HCT116 (cell line): Measurements from ENCODE around the gene RALGAPA1. TPM values are rescaled to one million over a fixed set of nuclear protein-coding genes. Genes with fewer than 3 reads are reported as not detected.

ENCODE experiments used
- ATAC-seq: fragments of 200-7000 bp; cut with Tn5 transposase; 2 replicates; pipeline ENCODE4 v1.9.1; 2020; ENCODE audit warnings: mild to moderate bottlenecking, moderate library complexity
- BruUV-seq: library from RNA; stranded (reverse); fragments of 400-500 nt; replicated peaks from 2 replicates; lab custom pipeline; 2021; lab: Mats Ljungman, UMichigan
- CTCF ChIA-PET: fragments of 300-600 bp; sonication (Branson Sonifier 250); formaldehyde crosslinking; loops from one replicate; lab custom pipeline; 2021; ENCODE audit warnings: antibody characterized with exemption; lab: Charles Lee
- POLR2A ChIA-PET: fragments of 300-600, 350-600 bp; sonication (Branson Sonifier 250); formaldehyde crosslinking; loops from one replicate; lab custom pipeline; 2021; ENCODE audit warnings: antibody characterized with exemption; lab: Charles Lee
- RAD21 ChIA-PET, 2 experiments: fragments of 300-600 bp; sonication (Branson Sonifier 250); formaldehyde crosslinking; loops; one replicate each; lab custom pipeline; 2023; ENCODE audit warnings: low total read pairs in 2 of 2; ENCODE audit not compliant: uncharacterized antibody in 2 of 2, unreplicated experiment in 2 of 2, low non-redundant PET in 1 of 2; lab: Charles Lee
- DNase-seq: peaks from one replicate; pipeline ENCODE4 v3.0.0-alpha.2; 2010; ENCODE audit warnings: low read depth, low spot score
- H2AFZ ChIP-seq: fragments of 200-600 bp; shearing (Covaris generic), sonication (generic); 2 replicates; pipeline ENCODE4 v1.6.1; 2017; ENCODE audit warnings: low read depth, mixed run types, mixed read lengths, antibody characterized with exemption, low read length; ENCODE audit not compliant: poor library complexity, severe bottlenecking
- H3K27ac ChIP-seq: 2 replicates; pipeline ENCODE4 v1.5.1; 2012; ENCODE audit warnings: low read depth, low read length
- H3K27me3 ChIP-seq: fragments of 200-600 bp; sonication (generic); 2 replicates; pipeline ENCODE4 v1.6.1; 2016; ENCODE audit warnings: mixed run types, low read length, mixed read lengths; ENCODE audit not compliant: insufficient read depth
- H3K36me3 ChIP-seq, 2 experiments: fragments of 200-500 bp in 1 of 2; fragments of 200-600 bp in 1 of 2; sonication (Bioruptor generic) in 1 of 2; sonication (generic) in 1 of 2; 2 replicates each; pipeline versions ENCODE4 v1.5.1 to v1.6.1; 2014 to 2016; ENCODE audit warnings: low read length in 2 of 2, inconsistent platforms in 1 of 2, mixed read lengths in 1 of 2, mixed run types in 1 of 2; ENCODE audit not compliant: insufficient read depth in 2 of 2, control insufficient read depth in 1 of 2
- H3K4me1 ChIP-seq, 2 experiments: fragments of 200-600 bp in 1 of 2; sonication (generic) in 1 of 2; 2 replicates each; pipeline versions ENCODE4 v1.5.1 to v1.6.1; 2012 to 2017; ENCODE audit warnings: low read length in 2 of 2, inconsistent platforms in 1 of 2, mild to moderate bottlenecking in 1 of 2, mixed read lengths in 1 of 2, mixed run types in 1 of 2, moderate library complexity in 1 of 2; ENCODE audit not compliant: insufficient read depth in 2 of 2, control insufficient read depth in 1 of 2
- H3K4me2 ChIP-seq: fragments of 200-600 bp; sonication (generic); 2 replicates; pipeline ENCODE4 v1.6.1; 2017; ENCODE audit warnings: mixed run types, low read length, mixed read lengths
- H3K4me3 ChIP-seq, 2 experiments: fragments of 200-600 bp in 1 of 2; sonication (generic) in 1 of 2; replicated peaks in 1 of 2; 2 replicates each; pipeline ENCODE4 v1.5.1; 2011 to 2016; ENCODE audit warnings: low read length in 2 of 2, control low read depth in 1 of 2, low read depth in 1 of 2, mild to moderate bottlenecking in 1 of 2, mixed read lengths in 1 of 2, mixed run types in 1 of 2
- H3K79me2 ChIP-seq: fragments of 200-600 bp; sonication (generic); 2 replicates; pipeline ENCODE4 v1.6.1; 2017; ENCODE audit warnings: mild to moderate bottlenecking, mixed run types, low read length, moderate library complexity, mixed read lengths; ENCODE audit not compliant: insufficient read depth
- H3K9ac ChIP-seq: fragments of 200-600 bp; sonication (generic); 2 replicates; pipeline ENCODE4 v1.6.1; 2016; ENCODE audit warnings: low read length, mixed read lengths
- H3K9me2 ChIP-seq: fragments of 200-600 bp; sonication (generic), shearing (Covaris generic); 2 replicates; pipeline ENCODE4 v1.6.1; 2017; ENCODE audit warnings: mixed run types, mild to moderate bottlenecking, moderate library complexity; ENCODE audit not compliant: insufficient read depth
- H3K9me3 ChIP-seq, 2 experiments: fragments of 200-500 bp in 1 of 2; fragments of 200-600 bp in 1 of 2; sonication (Bioruptor generic) in 1 of 2; sonication (generic) in 1 of 2; 2 replicates each; pipeline ENCODE4 v1.6.1; 2014 to 2017; ENCODE audit warnings: low read length in 2 of 2, mixed read lengths in 2 of 2, inconsistent platforms in 1 of 2, low read depth in 1 of 2, mild to moderate bottlenecking in 1 of 2, mixed run types in 1 of 2, moderate library complexity in 1 of 2; ENCODE audit not compliant: control insufficient read depth in 1 of 2, insufficient read depth in 1 of 2
- H4K20me1 ChIP-seq: fragments of 200-600 bp; sonication (generic), shearing (Covaris generic); 2 replicates; pipeline ENCODE4 v1.6.1; 2017; ENCODE audit warnings: mixed run types, mild to moderate bottlenecking, moderate library complexity; ENCODE audit not compliant: insufficient read depth
- CBX3 ChIP-seq: IDR thresholded peaks from 2 replicates; pipeline ENCODE4 v1.6.1; 2012; ENCODE audit warnings: low read depth
- CEBPB ChIP-seq: IDR thresholded peaks from 2 replicates; pipeline ENCODE4 v1.6.1; 2012; ENCODE audit warnings: low read depth
- ELF1 ChIP-seq: IDR thresholded peaks from 2 replicates; pipeline ENCODE4 v1.6.1; 2012; ENCODE audit warnings: low read depth, borderline replicate concordance
- EZH2 ChIP-seq: fragments of 200-600 bp; sonication (generic); IDR thresholded peaks from 2 replicates; pipeline ENCODE4 v1.6.1; 2017; ENCODE audit warnings: antibody characterized with exemption, mixed run types
- FOSL1 ChIP-seq: IDR thresholded peaks from 2 replicates; pipeline ENCODE4 v1.6.1; 2012; ENCODE audit warnings: low read depth
- JUND ChIP-seq: IDR thresholded peaks from 2 replicates; pipeline ENCODE4 v1.6.1; 2012
- POLR2A ChIP-seq: IDR thresholded peaks from 2 replicates; pipeline ENCODE4 v1.7.0; 2011; ENCODE audit warnings: borderline replicate concordance; ENCODE audit not compliant: insufficient read depth, insufficient read length; ENCODE audit errors: extremely low read depth
- POLR2AphosphoS5 ChIP-seq: IDR thresholded peaks from 2 replicates; pipeline ENCODE4 v1.6.1; 2011; ENCODE audit warnings: mild to moderate bottlenecking, low read depth, low read length, moderate library complexity
- RAD21 ChIP-seq: IDR thresholded peaks from 2 replicates; pipeline ENCODE4 v1.6.1; 2012; ENCODE audit warnings: low read depth, mild to moderate bottlenecking
- SIN3A ChIP-seq: IDR thresholded peaks from 2 replicates; pipeline ENCODE4 v1.6.1; 2012; ENCODE audit warnings: low read depth
- SP1 ChIP-seq: IDR thresholded peaks from 2 replicates; pipeline ENCODE4 v1.6.1; 2012; ENCODE audit warnings: low read depth
- SRF ChIP-seq: IDR thresholded peaks from 2 replicates; pipeline ENCODE4 v1.6.1; 2012; ENCODE audit warnings: low read depth
- TCF7L2 ChIP-seq: IDR thresholded peaks from 2 replicates; pipeline ENCODE4 v1.7.0; 2011; ENCODE audit warnings: borderline replicate concordance, inconsistent platforms; ENCODE audit not compliant: insufficient read depth, insufficient read length; ENCODE audit errors: extremely low read depth
- YY1 ChIP-seq: IDR thresholded peaks from 2 replicates; pipeline ENCODE4 v1.6.1; 2011; ENCODE audit warnings: low read length, low read depth, moderate library complexity, mild to moderate bottlenecking; ENCODE audit not compliant: insufficient replicate concordance; ENCODE audit errors: extremely low read depth
- ZFX ChIP-seq: fragments of 450-650 bp; IDR thresholded peaks from 2 replicates; pipeline ENCODE4 v1.6.1; 2017
- intact Hi-C: fragments of 100-400 bp; cut with micrococcal nuclease; formaldehyde crosslinking; loops from 2 replicates; pipeline ENCODE4 v1.10.0; 2022
- total RNA-seq: library from RNA; stranded (reverse); gene quantifications from one replicate; pipeline ENCODE4 v1.2.1, GENCODE V29; 2021; ENCODE audit not compliant: unreplicated experiment
- TF ChIP-seq, protein P1 (sequence below), 3 experiments: fragments of 200-600 bp in 1 of 3; sonication (generic) in 1 of 3; IDR thresholded peaks in 2 of 3; conservative IDR thresholded peaks in 1 of 3; 2 replicates each; pipeline ENCODE4 v1.5.1; 2012 to 2017; ENCODE audit warnings: low read depth in 2 of 3, low read length in 2 of 3, antibody characterized with exemption in 1 of 3, borderline replicate concordance in 1 of 3, control low read depth in 1 of 3, mild to moderate bottlenecking in 1 of 3, mixed read lengths in 1 of 3, mixed run types in 1 of 3, moderate library complexity in 1 of 3; ENCODE audit not compliant: insufficient read depth in 1 of 3
- TF ChIP-seq, protein P2 (sequence below): IDR thresholded peaks from 2 replicates; pipeline ENCODE4 v1.6.1; 2011; ENCODE audit warnings: mild to moderate bottlenecking, low read length, moderate library complexity; ENCODE audit not compliant: insufficient replicate concordance; ENCODE audit errors: extremely low read depth
- TF ChIP-seq, protein P3 (sequence below): IDR thresholded peaks from 2 replicates; pipeline ENCODE4 v1.6.1; 2012; ENCODE audit warnings: low read depth
- TF ChIP-seq, protein P4 (sequence below): IDR thresholded peaks from 2 replicates; pipeline ENCODE4 v1.6.1; 2012
- TF ChIP-seq, protein P5 (sequence below): IDR thresholded peaks from 2 replicates; pipeline ENCODE4 v1.6.1; 2012

RALGAPA1 gene
- total RNA-seq, 1 experiment from 2014 or later, result 29.3 TPM

DNA sequence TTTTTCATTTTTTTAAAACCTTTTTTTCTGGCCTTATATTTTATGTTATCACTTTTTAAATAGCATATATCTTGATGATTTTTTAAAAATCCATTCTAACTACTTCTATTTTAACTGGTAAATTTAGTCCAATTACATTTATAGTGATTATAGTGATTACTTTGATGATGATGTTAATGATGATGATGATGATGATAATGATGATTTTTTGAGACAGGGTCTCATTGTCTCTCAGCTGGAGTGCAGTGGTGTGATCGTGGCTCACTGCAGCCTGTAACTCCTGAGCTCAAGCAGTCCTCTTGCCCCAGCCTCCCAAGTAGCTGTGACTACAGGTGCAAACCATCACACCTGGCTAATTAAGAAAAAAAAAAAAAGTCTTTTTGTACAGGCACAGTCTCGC, 44.1 kb upstream of the RALGAPA1 start:
- RAD21 ChIA-PET, result no interaction called here
- POLR2A ChIA-PET, result no interaction called here
- Histone ChIP-seq H3K79me2 (no peaks in the 10 kb centered on the region), H3K4me1 (no peaks in the 10 kb centered on the region), H3K27me3 (no peaks in the 10 kb centered on the region), H3K9me3 (no peaks in the 10 kb centered on the region), H3K4me2 (no peak overlapping the region), H3K36me3 (no peaks in the 10 kb centered on the region), H3K4me3 (no peak overlapping the region), H4K20me1 (no peaks in the 10 kb centered on the region), H3K9ac (no peak overlapping the region), H3K27ac (no peak overlapping the region), H3K9me2 (no peaks in the 10 kb centered on the region), H2AFZ (no peak overlapping the region)
- intact Hi-C loops, result no loop called here
- CTCF ChIA-PET, result no interaction called here
- DNase-seq (no peak), ATAC-seq (no peak)
- BruUV-seq, result no TSS peak
- no peak for TF ChIP-seq CBX3
- no peak for TF ChIP-seq TCF7L2
- TF ChIP-seq, protein P1, sequence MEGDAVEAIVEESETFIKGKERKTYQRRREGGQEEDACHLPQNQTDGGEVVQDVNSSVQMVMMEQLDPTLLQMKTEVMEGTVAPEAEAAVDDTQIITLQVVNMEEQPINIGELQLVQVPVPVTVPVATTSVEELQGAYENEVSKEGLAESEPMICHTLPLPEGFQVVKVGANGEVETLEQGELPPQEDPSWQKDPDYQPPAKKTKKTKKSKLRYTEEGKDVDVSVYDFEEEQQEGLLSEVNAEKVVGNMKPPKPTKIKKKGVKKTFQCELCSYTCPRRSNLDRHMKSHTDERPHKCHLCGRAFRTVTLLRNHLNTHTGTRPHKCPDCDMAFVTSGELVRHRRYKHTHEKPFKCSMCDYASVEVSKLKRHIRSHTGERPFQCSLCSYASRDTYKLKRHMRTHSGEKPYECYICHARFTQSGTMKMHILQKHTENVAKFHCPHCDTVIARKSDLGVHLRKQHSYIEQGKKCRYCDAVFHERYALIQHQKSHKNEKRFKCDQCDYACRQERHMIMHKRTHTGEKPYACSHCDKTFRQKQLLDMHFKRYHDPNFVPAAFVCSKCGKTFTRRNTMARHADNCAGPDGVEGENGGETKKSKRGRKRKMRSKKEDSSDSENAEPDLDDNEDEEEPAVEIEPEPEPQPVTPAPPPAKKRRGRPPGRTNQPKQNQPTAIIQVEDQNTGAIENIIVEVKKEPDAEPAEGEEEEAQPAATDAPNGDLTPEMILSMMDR (IDR thresholded peaks at IDR 0.05 in 2 of 3, conservative IDR thresholded peaks at IDR 0.05 in 1 of 3; ENCODE audit: borderline replicate concordance in 1 of 3, insufficient read depth in 1 of 3, low read depth in 2 of 3, low read length in 2 of 3), result no peak
- TF ChIP-seq, protein P2, sequence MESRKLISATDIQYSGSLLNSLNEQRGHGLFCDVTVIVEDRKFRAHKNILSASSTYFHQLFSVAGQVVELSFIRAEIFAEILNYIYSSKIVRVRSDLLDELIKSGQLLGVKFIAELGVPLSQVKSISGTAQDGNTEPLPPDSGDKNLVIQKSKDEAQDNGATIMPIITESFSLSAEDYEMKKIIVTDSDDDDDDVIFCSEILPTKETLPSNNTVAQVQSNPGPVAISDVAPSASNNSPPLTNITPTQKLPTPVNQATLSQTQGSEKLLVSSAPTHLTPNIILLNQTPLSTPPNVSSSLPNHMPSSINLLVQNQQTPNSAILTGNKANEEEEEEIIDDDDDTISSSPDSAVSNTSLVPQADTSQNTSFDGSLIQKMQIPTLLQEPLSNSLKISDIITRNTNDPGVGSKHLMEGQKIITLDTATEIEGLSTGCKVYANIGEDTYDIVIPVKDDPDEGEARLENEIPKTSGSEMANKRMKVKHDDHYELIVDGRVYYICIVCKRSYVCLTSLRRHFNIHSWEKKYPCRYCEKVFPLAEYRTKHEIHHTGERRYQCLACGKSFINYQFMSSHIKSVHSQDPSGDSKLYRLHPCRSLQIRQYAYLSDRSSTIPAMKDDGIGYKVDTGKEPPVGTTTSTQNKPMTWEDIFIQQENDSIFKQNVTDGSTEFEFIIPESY, result no peak
- TF ChIP-seq RAD21, result no peak
- TF ChIP-seq SRF, result no peak
- no peak for TF ChIP-seq EZH2
- TF ChIP-seq, protein P3, sequence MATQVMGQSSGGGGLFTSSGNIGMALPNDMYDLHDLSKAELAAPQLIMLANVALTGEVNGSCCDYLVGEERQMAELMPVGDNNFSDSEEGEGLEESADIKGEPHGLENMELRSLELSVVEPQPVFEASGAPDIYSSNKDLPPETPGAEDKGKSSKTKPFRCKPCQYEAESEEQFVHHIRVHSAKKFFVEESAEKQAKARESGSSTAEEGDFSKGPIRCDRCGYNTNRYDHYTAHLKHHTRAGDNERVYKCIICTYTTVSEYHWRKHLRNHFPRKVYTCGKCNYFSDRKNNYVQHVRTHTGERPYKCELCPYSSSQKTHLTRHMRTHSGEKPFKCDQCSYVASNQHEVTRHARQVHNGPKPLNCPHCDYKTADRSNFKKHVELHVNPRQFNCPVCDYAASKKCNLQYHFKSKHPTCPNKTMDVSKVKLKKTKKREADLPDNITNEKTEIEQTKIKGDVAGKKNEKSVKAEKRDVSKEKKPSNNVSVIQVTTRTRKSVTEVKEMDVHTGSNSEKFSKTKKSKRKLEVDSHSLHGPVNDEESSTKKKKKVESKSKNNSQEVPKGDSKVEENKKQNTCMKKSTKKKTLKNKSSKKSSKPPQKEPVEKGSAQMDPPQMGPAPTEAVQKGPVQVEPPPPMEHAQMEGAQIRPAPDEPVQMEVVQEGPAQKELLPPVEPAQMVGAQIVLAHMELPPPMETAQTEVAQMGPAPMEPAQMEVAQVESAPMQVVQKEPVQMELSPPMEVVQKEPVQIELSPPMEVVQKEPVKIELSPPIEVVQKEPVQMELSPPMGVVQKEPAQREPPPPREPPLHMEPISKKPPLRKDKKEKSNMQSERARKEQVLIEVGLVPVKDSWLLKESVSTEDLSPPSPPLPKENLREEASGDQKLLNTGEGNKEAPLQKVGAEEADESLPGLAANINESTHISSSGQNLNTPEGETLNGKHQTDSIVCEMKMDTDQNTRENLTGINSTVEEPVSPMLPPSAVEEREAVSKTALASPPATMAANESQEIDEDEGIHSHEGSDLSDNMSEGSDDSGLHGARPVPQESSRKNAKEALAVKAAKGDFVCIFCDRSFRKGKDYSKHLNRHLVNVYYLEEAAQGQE, result no peak
- no peak for TF ChIP-seq FOSL1
- TF ChIP-seq JUND, result no peak
- TF ChIP-seq CEBPB, result no peak
- no peak for TF ChIP-seq SP1
- TF ChIP-seq SIN3A, result no peak
- TF ChIP-seq, protein P4, sequence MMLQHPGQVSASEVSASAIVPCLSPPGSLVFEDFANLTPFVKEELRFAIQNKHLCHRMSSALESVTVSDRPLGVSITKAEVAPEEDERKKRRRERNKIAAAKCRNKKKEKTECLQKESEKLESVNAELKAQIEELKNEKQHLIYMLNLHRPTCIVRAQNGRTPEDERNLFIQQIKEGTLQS, result no peak
- TF ChIP-seq, protein P5, sequence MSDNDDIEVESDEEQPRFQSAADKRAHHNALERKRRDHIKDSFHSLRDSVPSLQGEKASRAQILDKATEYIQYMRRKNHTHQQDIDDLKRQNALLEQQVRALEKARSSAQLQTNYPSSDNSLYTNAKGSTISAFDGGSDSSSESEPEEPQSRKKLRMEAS, result no peak
- no peak for TF ChIP-seq ELF1
- no peak for TF ChIP-seq ZFX
- TF ChIP-seq YY1, result no peak
- TF ChIP-seq POLR2AphosphoS5, result no peak
- no peak for TF ChIP-seq POLR2A
